Upper lobe of left lung (tissue), 4 donors: ENCODE data around the gene LCOR.

Experiments used
- POLR2A ChIP-seq, 4 donors: fragments of 450-650 bp; IDR thresholded peaks; one replicate each; pipeline ENCODE4 v1.5.1; 2016 to 2017; ENCODE audit warnings: antibody characterized with exemption in 4 of 4, mild to moderate bottlenecking in 2 of 4
- TF ChIP-seq, protein P1 (sequence below), 6 experiments: fragments of 450-650 bp in 4 of 6; fragments of 200-600 bp in 2 of 6; sonication (generic) in 2 of 6; IDR thresholded peaks; one replicate each; pipeline ENCODE4 v1.5.1; 2016 to 2019; ENCODE audit warnings: antibody characterized with exemption in 6 of 6

- no peak for TF ChIP-seq POLR2A (IDR thresholded peaks at IDR 0.05)
- TF ChIP-seq, protein P1, sequence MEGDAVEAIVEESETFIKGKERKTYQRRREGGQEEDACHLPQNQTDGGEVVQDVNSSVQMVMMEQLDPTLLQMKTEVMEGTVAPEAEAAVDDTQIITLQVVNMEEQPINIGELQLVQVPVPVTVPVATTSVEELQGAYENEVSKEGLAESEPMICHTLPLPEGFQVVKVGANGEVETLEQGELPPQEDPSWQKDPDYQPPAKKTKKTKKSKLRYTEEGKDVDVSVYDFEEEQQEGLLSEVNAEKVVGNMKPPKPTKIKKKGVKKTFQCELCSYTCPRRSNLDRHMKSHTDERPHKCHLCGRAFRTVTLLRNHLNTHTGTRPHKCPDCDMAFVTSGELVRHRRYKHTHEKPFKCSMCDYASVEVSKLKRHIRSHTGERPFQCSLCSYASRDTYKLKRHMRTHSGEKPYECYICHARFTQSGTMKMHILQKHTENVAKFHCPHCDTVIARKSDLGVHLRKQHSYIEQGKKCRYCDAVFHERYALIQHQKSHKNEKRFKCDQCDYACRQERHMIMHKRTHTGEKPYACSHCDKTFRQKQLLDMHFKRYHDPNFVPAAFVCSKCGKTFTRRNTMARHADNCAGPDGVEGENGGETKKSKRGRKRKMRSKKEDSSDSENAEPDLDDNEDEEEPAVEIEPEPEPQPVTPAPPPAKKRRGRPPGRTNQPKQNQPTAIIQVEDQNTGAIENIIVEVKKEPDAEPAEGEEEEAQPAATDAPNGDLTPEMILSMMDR (IDR thresholded peaks at IDR 0.05), result no peak
These were observed 136.8 kb downstream of the LCOR start for GRCh38 chr10:96968682-96969423.
